ENCODE measurements around the gene ARFGEF2.
"Not testable (repeated sequence)": the region's sequence is repeated elsewhere in the genome, so short reads cannot be mapped to it uniquely, and the experiment has no call there.

Gene ARFGEF2

GRCh38 chr20:48921168-48921882 lies at the start of gene ARFGEF2:
Gene ARFGEF2, plus strand, starts transcription at chr20:48921711. Its CDS starts 179 bp downstream, at chr20:48921890.
- peak; percentile 82 to 88 for DNase-seq

- DNase-seq = no peak
Measured at GRCh38 chr20:48875233-48875913, 46.1 kb upstream of the ARFGEF2 start.

- DNase-seq = no peak
Measured at GRCh38 chr20:48875914-48876240, 45.6 kb upstream of the ARFGEF2 start.

GRCh38 chr20:48877304-48877703 lies 44.2 kb upstream of the ARFGEF2 start:
- no peak for DNase-seq

- no peak for DNase-seq
Measured at GRCh38 chr20:48878534-48879248, 42.8 kb upstream of the ARFGEF2 start.

- DNase-seq = no peak
Measured at GRCh38 chr20:48879612-48880245, 41.8 kb upstream of the ARFGEF2 start.

- DNase-seq = no peak
Measured at GRCh38 chr20:48880331-48880730, 41.2 kb upstream of the ARFGEF2 start.

GRCh38 chr20:48880981-48881657 lies 40.4 kb upstream of the ARFGEF2 start:
- no peak for DNase-seq

GRCh38 chr20:48885237-48885636 lies 36.3 kb upstream of the ARFGEF2 start:
- no peak for DNase-seq

GRCh38 chr20:48886194-48886593 lies 35.3 kb upstream of the ARFGEF2 start:
- DNase-seq = no peak

- no peak for DNase-seq
Measured at GRCh38 chr20:48886811-48887210, 34.7 kb upstream of the ARFGEF2 start.

- DNase-seq = not testable (repeated sequence)
Measured at GRCh38 chr20:48888517-48888916, 33.0 kb upstream of the ARFGEF2 start.

GRCh38 chr20:48889140-48889790 lies 32.2 kb upstream of the ARFGEF2 start:
- no peak for DNase-seq

GRCh38 chr20:48891235-48892048 lies 30.1 kb upstream of the ARFGEF2 start:
- DNase-seq = no peak

- no peak for DNase-seq
Measured at GRCh38 chr20:48892049-48892470, 29.5 kb upstream of the ARFGEF2 start.

- DNase-seq = no peak
Measured at GRCh38 chr20:48892891-48893290, 28.6 kb upstream of the ARFGEF2 start.

- DNase-seq = no peak
Measured at GRCh38 chr20:48893374-48893773, 28.1 kb upstream of the ARFGEF2 start.

GRCh38 chr20:48897305-48898010 lies 24.1 kb upstream of the ARFGEF2 start:
- DNase-seq = no peak

- DNase-seq = no peak
Measured at GRCh38 chr20:48898210-48898609, 23.3 kb upstream of the ARFGEF2 start.

- DNase-seq = no peak
Measured at GRCh38 chr20:48898896-48899530, 22.5 kb upstream of the ARFGEF2 start.
